Heart right ventricle (tissue), 16 donors: ENCODE data around the gene CASKIN2. TPM values are rescaled to one million over a fixed set of nuclear protein-coding genes. Genes with fewer than 3 reads are reported as not detected.
A peak's percentile ranks its signal among the peaks of the same experiment; 100 is the strongest.

Source experiments
- ATAC-seq, 8 donors: fragments of 200-7000 bp; cut with Tn5 transposase; one replicate each; pipeline ENCODE4 v1.9.1; 2020; ENCODE audit warnings: mild to moderate bottlenecking in 8 of 8, moderate library complexity in 8 of 8, moderate number of reproducible peaks in 1 of 8
- DNase-seq, 2 donors: peaks; one replicate each; pipeline ENCODE4 v3.0.0-alpha.2; 2020
- H3K27ac ChIP-seq, 10 donors: fragments of 200-600 bp; sonication (generic) in 2 of 10; one replicate each; pipeline versions ENCODE4 v1.5.0 to v1.8.0; 2020 to 2022; ENCODE audit warnings: mild to moderate bottlenecking in 3 of 10
- H3K27me3 ChIP-seq, 7 donors: fragments of 200-600 bp; one replicate each; pipeline ENCODE4 v1.8.0; 2021 to 2022; ENCODE audit warnings: mild to moderate bottlenecking in 2 of 7
- H3K36me3 ChIP-seq, 9 donors: fragments of 200-600 bp; sonication (generic) in 1 of 9; one replicate each; pipeline versions ENCODE4 v1.5.0 to v1.8.0; 2020 to 2022; ENCODE audit warnings: mild to moderate bottlenecking in 2 of 9
- H3K4me1 ChIP-seq, 9 donors: fragments of 200-600 bp; sonication (generic) in 1 of 9; one replicate each; pipeline versions ENCODE4 v1.5.0 to v1.8.0; 2020 to 2022; ENCODE audit warnings: mild to moderate bottlenecking in 4 of 9
- H3K4me3 ChIP-seq, 10 donors: fragments of 200-600 bp; sonication (generic) in 2 of 10; one replicate each; pipeline versions ENCODE4 v1.5.0 to v1.8.0; 2020 to 2022; ENCODE audit warnings: mild to moderate bottlenecking in 7 of 10, moderate library complexity in 2 of 10
- H3K9me3 ChIP-seq, 11 donors: fragments of 200-600 bp in 10 of 11; sonication (generic) in 2 of 11; one replicate each; pipeline versions ENCODE4 v1.5.0 to v1.8.0; 2013 to 2022; ENCODE audit warnings: mild to moderate bottlenecking in 2 of 11, control low read depth in 1 of 11, moderate library complexity in 1 of 11
- WGBS, 2 donors: extraction: QIAGEN DNeasy Blood & Tissue Kit; methylation state at CpG; one replicate each; pipeline ENCODE4 v1.1.7; 2013; ENCODE audit warnings: inconsistent platforms in 1 of 2; 5-methylcytosine and 5-hydroxymethylcytosine counted together
- intact Hi-C, 10 donors: fragments of 100-400 bp; cut with DNase I; formaldehyde crosslinking; loops; one replicate each; pipeline versions ENCODE4 v1.11.1 to v1.14.2; 2022
- polyA plus RNA-seq, 2 donors: library from polyadenylated mRNA; stranded (reverse); fragments of 200-250 nt; gene quantifications; one replicate each; pipeline ENCODE4 v1.2.3, GENCODE V29; 2013
- total RNA-seq, 10 donors: library from RNA; stranded (reverse); fragmentation: NEBNext Ultra II Directional in 3 of 10; extraction: Animal tissue kit (Norgen Biotek cat#: 25700) in 3 of 10; gene quantifications; one replicate each; pipeline versions ENCODE4 v1.2.1 to v1.2.4, GENCODE V29; 2021 to 2023
- TF ChIP-seq, protein P1 (sequence below), 9 donors: fragments of 200-600 bp; sonication (generic) in 2 of 9; IDR thresholded peaks; one replicate each; pipeline versions ENCODE4 v1.5.0 to v1.8.0; 2021 to 2022; ENCODE audit warnings: antibody characterized with exemption in 9 of 9, mild to moderate bottlenecking in 5 of 9, moderate library complexity in 1 of 9
- donor health status: Arrhythmogenic right ventricular cardiomyopathy.
- donor health status: ischemic (EF 13 %, LVEDD 7.1; RV severe dilation, severe dysfunction).
- donor health status: healthy with polysubstance abuse.
- donor health status: DM: no; HTN: yes; CAD: no.
- donor health status: DM: no; HTN: no; CAD: no.
- donor health status: ischemic (EF 25% LVEDD 6.9; RV normal size, moderate dysfunction).
- donor health status: ischemic (EF 25% LVEDD 5.7; RV mildly dilated, moderate dysfunction).
- donor health status: healthy.
- donor health status: DM: yes; HTN: yes; CAD: no.
- donor health status: Ischemic cardiomyopathy.
- donor health status: ischemic (EF 35%, LVEDD 5.7; RV mildly dilated, moderate dysfunction).
- donor health status: nonischemic (EF 11% LVEDD 7.7; RV severe dilation, severe dysfunction).
- donor health status: DM: yes; HTN: yes; CAD: no.
- donor health status: PGD.
- donor health status: ischemic (EF 29% LVEDD 5.4; RV normal size, mild dysfunction).
- donor health status: nonischemic (EF 23%, LVEDD 6.1; RV moderate dilation, normal function).

The CASKIN2 gene
- total and polyA plus RNA-seq, 12 donors = 17.6 to 59.2 (median 36.5) TPM

DNA sequence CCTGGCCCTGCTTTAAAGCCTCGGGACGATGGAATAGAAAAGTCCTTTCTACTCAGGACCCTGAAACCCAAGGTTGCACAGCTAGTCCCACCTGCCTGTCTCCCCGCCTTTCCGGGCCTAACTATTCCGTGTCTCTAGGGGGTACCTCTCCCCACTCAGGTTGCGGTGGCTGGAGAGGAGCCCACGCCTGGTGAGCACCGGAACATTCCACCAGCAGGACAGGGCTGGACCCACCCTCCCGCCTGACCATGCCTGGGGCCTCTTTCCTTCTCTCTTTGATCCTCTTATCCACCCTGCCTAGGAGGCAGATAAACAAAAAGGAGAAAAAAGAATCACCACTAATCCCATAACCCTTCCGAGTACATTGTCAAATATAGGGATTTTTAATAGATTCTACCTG lies 21.0 kb upstream of the CASKIN2 start:
- WGBS, 2 donors = 80 to 85% methylated on average over 10 of the region's 10 CpGs
- H3K4me3 ChIP-seq = no peak overlapping the region
- intact Hi-C loops = loop anchor here in 1 of 10 donors (5.0 kb wide), 1 partner anchor 46 kb away; no protein-coding TSS in a partner anchor
- TF ChIP-seq, protein P1, sequence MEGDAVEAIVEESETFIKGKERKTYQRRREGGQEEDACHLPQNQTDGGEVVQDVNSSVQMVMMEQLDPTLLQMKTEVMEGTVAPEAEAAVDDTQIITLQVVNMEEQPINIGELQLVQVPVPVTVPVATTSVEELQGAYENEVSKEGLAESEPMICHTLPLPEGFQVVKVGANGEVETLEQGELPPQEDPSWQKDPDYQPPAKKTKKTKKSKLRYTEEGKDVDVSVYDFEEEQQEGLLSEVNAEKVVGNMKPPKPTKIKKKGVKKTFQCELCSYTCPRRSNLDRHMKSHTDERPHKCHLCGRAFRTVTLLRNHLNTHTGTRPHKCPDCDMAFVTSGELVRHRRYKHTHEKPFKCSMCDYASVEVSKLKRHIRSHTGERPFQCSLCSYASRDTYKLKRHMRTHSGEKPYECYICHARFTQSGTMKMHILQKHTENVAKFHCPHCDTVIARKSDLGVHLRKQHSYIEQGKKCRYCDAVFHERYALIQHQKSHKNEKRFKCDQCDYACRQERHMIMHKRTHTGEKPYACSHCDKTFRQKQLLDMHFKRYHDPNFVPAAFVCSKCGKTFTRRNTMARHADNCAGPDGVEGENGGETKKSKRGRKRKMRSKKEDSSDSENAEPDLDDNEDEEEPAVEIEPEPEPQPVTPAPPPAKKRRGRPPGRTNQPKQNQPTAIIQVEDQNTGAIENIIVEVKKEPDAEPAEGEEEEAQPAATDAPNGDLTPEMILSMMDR (IDR thresholded peaks at IDR 0.05) = no peak
- H3K4me1 ChIP-seq = no peaks in the 10 kb centered on the region
- ATAC-seq (no peak), DNase-seq (no peak)
- H3K9me3 ChIP-seq = no peaks in the 10 kb centered on the region
- H3K27me3 ChIP-seq = no peaks in the 10 kb centered on the region
- H3K27ac ChIP-seq = no peak overlapping the region
- no peaks in the 10 kb centered on the region for H3K36me3 ChIP-seq

GRCh38 chr17:75535871-75536270 lies 20.5 kb upstream of the CASKIN2 start:
- Histone ChIP-seq H3K9me3 (no peaks in the 10 kb centered on the region), H3K27me3 (no peaks in the 10 kb centered on the region), H3K36me3 (no peaks in the 10 kb centered on the region), H3K4me1 (no peaks in the 10 kb centered on the region), H3K27ac (peak overlapping the region in 1 of 10 donors; percentile 78), H3K4me3 (no peak overlapping the region)
- WGBS, 2 donors = 93 to 94% methylated on average over 8 of the region's 8 CpGs
- no peak for ATAC-seq
- intact Hi-C loops = loop anchor here in 1 of 10 donors (5.0 kb wide), 1 partner anchor 46 kb away; no protein-coding TSS in a partner anchor
- no peak for DNase-seq
- TF ChIP-seq, protein P1 (IDR thresholded peaks at IDR 0.05) = no peak

DNA sequence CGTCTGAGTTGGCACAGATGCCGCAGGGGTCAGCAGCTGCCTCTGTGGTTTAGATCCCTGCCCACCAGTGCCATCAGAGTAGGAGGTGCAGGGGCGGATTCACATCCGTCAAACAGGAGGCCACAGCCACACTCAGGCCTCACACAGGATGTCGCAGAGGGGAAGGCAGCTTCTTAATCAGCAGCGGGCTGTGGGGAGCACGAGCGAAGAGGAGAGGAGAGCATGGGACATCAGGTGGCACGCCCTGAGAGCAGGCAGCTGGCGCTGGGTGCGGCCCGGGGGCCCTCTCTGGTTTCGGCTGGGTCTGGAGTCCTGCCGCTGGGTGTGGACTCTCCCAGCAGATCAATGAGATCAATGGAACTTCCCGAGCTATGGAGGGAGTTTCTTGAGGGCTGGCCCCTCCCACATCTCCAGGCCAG lies 19.8 kb upstream of the CASKIN2 start:
- H3K36me3 ChIP-seq = no peaks in the 10 kb centered on the region
- H3K9me3 ChIP-seq = no peaks in the 10 kb centered on the region
- H3K4me1 ChIP-seq = no peaks in the 10 kb centered on the region
- intact Hi-C loops = loop anchor here in 1 of 10 donors (5.0 kb wide), 1 partner anchor 47 kb away; no protein-coding TSS in a partner anchor
- TF ChIP-seq, protein P1 (IDR thresholded peaks at IDR 0.05) = no peak
- DNase-seq (no peak), ATAC-seq (peak in 3 of 8 donors; percentile 7 to 32 (median 16))
- WGBS, 2 donors = 82 to 83% methylated on average over 15 of the region's 15 CpGs
- H3K4me3 ChIP-seq = no peak overlapping the region
- peak overlapping the region in 1 of 10 donors; percentile 78 for H3K27ac ChIP-seq
- H3K27me3 ChIP-seq = no peaks in the 10 kb centered on the region

GRCh38 chr17:75531721-75532072 lies 16.4 kb upstream of the CASKIN2 start:
- TF ChIP-seq, protein P1 (IDR thresholded peaks at IDR 0.05) = no peak
- intact Hi-C loops = no loop called here
- Histone ChIP-seq H3K36me3 (no peaks in the 10 kb centered on the region), H3K4me3 (no peak overlapping the region), H3K4me1 (peaks cover 0 to 3% (median 0%) of the 10 kb centered on the region in 9 donors), H3K9me3 (no peaks in the 10 kb centered on the region), H3K27me3 (peaks cover 0 to 8% (median 0%) of the 10 kb centered on the region in 7 donors), H3K27ac (no peak overlapping the region)
- 87 to 89% methylated on average over 7 of the region's 7 CpGs for WGBS, 2 donors
- ATAC-seq (no peak), DNase-seq (no peak)
